Testis (tissue), 2 donors: Measurements from ENCODE around the gene KRT13.

ENCODE experiments used
- POLR2A ChIP-seq: fragments of 450-650 bp; IDR thresholded peaks from one replicate; pipeline ENCODE4 v1.6.1; 2017; ENCODE audit warnings: antibody characterized with exemption, mild to moderate bottlenecking, moderate library complexity
- TF ChIP-seq, protein P1 (sequence below), 3 experiments: fragments of 450-650 bp in 2 of 3; fragments of 200-600 bp in 1 of 3; sonication (generic) in 1 of 3; IDR thresholded peaks; one replicate each; pipeline ENCODE4 v1.5.1; 2016 to 2019; ENCODE audit warnings: antibody characterized with exemption in 3 of 3, mild to moderate bottlenecking in 2 of 3, moderate library complexity in 1 of 3

DNA sequence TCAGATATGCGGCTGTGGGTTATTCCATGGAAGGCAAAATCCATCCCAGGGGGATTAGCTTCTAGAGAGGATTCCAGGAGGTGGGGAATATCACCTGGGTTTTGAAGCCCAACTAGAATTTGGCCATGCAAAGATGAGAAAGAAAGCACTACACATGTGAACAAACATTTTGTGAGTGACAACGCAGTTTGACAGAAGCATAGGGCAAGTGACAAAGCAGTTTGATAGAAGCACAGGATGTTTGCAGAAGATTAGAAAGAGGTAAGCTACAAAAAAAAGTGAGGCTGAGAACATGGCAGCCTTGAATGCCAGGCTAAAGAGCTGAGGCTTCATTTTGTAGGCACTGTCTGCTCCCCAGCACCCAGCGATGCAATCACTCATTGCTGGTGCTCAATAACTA, 52.3 kb downstream of the KRT13 start:
- TF ChIP-seq, protein P1, sequence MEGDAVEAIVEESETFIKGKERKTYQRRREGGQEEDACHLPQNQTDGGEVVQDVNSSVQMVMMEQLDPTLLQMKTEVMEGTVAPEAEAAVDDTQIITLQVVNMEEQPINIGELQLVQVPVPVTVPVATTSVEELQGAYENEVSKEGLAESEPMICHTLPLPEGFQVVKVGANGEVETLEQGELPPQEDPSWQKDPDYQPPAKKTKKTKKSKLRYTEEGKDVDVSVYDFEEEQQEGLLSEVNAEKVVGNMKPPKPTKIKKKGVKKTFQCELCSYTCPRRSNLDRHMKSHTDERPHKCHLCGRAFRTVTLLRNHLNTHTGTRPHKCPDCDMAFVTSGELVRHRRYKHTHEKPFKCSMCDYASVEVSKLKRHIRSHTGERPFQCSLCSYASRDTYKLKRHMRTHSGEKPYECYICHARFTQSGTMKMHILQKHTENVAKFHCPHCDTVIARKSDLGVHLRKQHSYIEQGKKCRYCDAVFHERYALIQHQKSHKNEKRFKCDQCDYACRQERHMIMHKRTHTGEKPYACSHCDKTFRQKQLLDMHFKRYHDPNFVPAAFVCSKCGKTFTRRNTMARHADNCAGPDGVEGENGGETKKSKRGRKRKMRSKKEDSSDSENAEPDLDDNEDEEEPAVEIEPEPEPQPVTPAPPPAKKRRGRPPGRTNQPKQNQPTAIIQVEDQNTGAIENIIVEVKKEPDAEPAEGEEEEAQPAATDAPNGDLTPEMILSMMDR (IDR thresholded peaks at IDR 0.05) = no peak
- TF ChIP-seq POLR2A = no peak
